Measurements from ENCODE around the gene CAMK1D. TPM values are rescaled to one million over a fixed set of nuclear protein-coding genes. Genes with fewer than 3 reads are reported as not detected.

Gene CAMK1D
- total RNA-seq, 1 donor, result 11.2 TPM

DNA sequence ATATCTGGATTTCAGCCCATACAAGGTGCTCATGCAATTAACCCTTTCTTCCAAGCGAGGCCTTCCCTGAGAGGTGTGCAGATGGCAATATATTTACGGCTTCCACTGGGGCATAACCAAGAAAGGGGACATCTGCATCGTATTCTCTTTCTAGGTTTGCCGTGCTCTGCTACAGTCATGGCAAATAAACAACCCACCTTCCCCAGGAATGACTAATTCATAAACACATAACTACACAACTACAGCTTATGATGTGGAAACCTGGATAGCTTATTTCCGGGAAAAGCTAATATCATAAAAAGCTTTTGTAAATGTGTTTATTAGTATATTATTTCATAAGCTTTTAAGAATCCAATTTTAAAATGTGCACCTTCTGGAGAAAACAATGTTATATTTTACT lies 120.0 kb downstream of the CAMK1D start:
- Histone ChIP-seq H3K79me2 (ENCODE audit: insufficient read depth, low read length) (no peaks in the 10 kb centered on the region), H3K4me1 (ENCODE audit: insufficient read depth, low read length) (no peaks in the 10 kb centered on the region), H4K20me1 (ENCODE audit: insufficient read depth, low read length) (no peaks in the 10 kb centered on the region), H3K9me3 (ENCODE audit: low read depth, low read length) (no peaks in the 10 kb centered on the region), H3K27me3 (ENCODE audit: insufficient read depth, low read length) (peaks cover 3% of the 10 kb centered on the region), H3K4me3 (ENCODE audit: insufficient read depth, low read length) (no peak overlapping the region), H3K27ac (ENCODE audit: low read depth, low read length) (no peak overlapping the region), H3K4me2 (ENCODE audit: insufficient read depth, low read length) (no peak overlapping the region), H2AFZ (ENCODE audit: low read length) (no peak overlapping the region), H3K36me3 (ENCODE audit: insufficient read depth, low read length) (no peaks in the 10 kb centered on the region)
- TF ChIP-seq CTCF (IDR thresholded peaks at IDR 0.05; ENCODE audit: extremely low read depth, low read depth, low read length), result no peak
- DNase-seq (ENCODE audit: insufficient read length, low spot score, missing footprints), result no peak

GRCh38 chr10:12470719-12471118 lies 121.4 kb downstream of the CAMK1D start:
- Histone ChIP-seq H2AFZ (ENCODE audit: low read length) (no peak overlapping the region), H3K36me3 (ENCODE audit: insufficient read depth, low read length) (no peaks in the 10 kb centered on the region), H4K20me1 (ENCODE audit: insufficient read depth, low read length) (no peaks in the 10 kb centered on the region), H3K4me3 (ENCODE audit: insufficient read depth, low read length) (no peak overlapping the region), H3K27ac (ENCODE audit: low read depth, low read length) (no peak overlapping the region), H3K27me3 (ENCODE audit: insufficient read depth, low read length) (peaks cover 3% of the 10 kb centered on the region), H3K79me2 (ENCODE audit: insufficient read depth, low read length) (no peaks in the 10 kb centered on the region), H3K9me3 (ENCODE audit: low read depth, low read length) (no peaks in the 10 kb centered on the region), H3K4me2 (ENCODE audit: insufficient read depth, low read length) (no peak overlapping the region), H3K4me1 (ENCODE audit: insufficient read depth, low read length) (no peaks in the 10 kb centered on the region)
- DNase-seq (ENCODE audit: insufficient read length, low spot score, missing footprints), result no peak
- TF ChIP-seq CTCF (IDR thresholded peaks at IDR 0.05; ENCODE audit: extremely low read depth, low read depth, low read length), result no peak

DNA sequence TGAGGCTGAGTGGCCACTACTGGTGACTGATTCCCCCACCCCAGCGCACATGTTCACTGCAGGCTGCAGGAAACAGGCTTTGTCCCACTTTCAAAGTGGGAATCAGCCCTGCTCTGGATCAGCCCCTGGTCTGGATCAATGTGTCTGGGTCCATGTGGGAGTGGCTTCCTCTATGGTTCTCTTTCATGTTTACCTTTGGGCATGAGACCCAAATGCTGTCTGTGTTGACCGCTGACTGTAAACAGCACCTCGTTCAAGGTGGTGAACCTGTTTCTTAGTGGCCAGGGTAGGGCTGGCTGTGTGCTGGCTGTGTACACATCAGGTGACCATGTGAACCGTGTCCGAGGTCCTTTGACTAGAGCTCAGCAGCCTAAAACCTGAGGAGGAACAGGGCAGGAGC lies 121.8 kb downstream of the CAMK1D start:
- H4K20me1 ChIP-seq (ENCODE audit: insufficient read depth, low read length), result no peaks in the 10 kb centered on the region
- no peak overlapping the region for H3K4me3 ChIP-seq (ENCODE audit: insufficient read depth, low read length)
- H3K79me2 ChIP-seq (ENCODE audit: insufficient read depth, low read length), result no peaks in the 10 kb centered on the region
- H3K4me1 ChIP-seq (ENCODE audit: insufficient read depth, low read length), result no peaks in the 10 kb centered on the region
- H3K27me3 ChIP-seq (ENCODE audit: insufficient read depth, low read length), result peaks cover 3% of the 10 kb centered on the region
- no peak overlapping the region for H2AFZ ChIP-seq (ENCODE audit: low read length)
- no peaks in the 10 kb centered on the region for H3K36me3 ChIP-seq (ENCODE audit: insufficient read depth, low read length)
- H3K27ac ChIP-seq (ENCODE audit: low read depth, low read length), result no peak overlapping the region
- TF ChIP-seq CTCF (IDR thresholded peaks at IDR 0.05; ENCODE audit: extremely low read depth, low read depth, low read length), result no peak
- no peaks in the 10 kb centered on the region for H3K9me3 ChIP-seq (ENCODE audit: low read depth, low read length)
- DNase-seq (ENCODE audit: insufficient read length, low spot score, missing footprints), result no peak
- no peak overlapping the region for H3K4me2 ChIP-seq (ENCODE audit: insufficient read depth, low read length)

GRCh38 chr10:12473491-12473890 lies 124.1 kb downstream of the CAMK1D start:
- Histone ChIP-seq H3K27ac (ENCODE audit: low read depth, low read length) (no peak overlapping the region), H3K4me3 (ENCODE audit: insufficient read depth, low read length) (no peak overlapping the region), H3K4me2 (ENCODE audit: insufficient read depth, low read length) (no peak overlapping the region), H4K20me1 (ENCODE audit: insufficient read depth, low read length) (no peaks in the 10 kb centered on the region), H3K9me3 (ENCODE audit: low read depth, low read length) (no peaks in the 10 kb centered on the region), H3K36me3 (ENCODE audit: insufficient read depth, low read length) (no peaks in the 10 kb centered on the region), H3K4me1 (ENCODE audit: insufficient read depth, low read length) (no peaks in the 10 kb centered on the region), H3K79me2 (ENCODE audit: insufficient read depth, low read length) (no peaks in the 10 kb centered on the region), H3K27me3 (ENCODE audit: insufficient read depth, low read length) (peaks cover 3% of the 10 kb centered on the region), H2AFZ (ENCODE audit: low read length) (no peak overlapping the region)
- DNase-seq (ENCODE audit: insufficient read length, low spot score, missing footprints), result no peak
- no peak for TF ChIP-seq CTCF (IDR thresholded peaks at IDR 0.05; ENCODE audit: extremely low read depth, low read depth, low read length)

Measured in osteoblast (primary cell).